Stimulated activated CD8-positive, alpha-beta memory T cell treated with anti-CD3 and anti-CD28 coated beads, Interleukin-7, amount 100 ng/mL, for 4 hours (primary cell): Measurements from ENCODE around the gene HACD3.
A peak's percentile ranks its signal among the peaks of the same experiment; 100 is the strongest.

Experiments used
- DNase-seq, 2 donors: peaks; one replicate each; pipeline ENCODE4 v3.0.0-alpha.2; 2020; ENCODE audit warnings: low read depth in 2 of 2

The HACD3 gene

GRCh38 chr15:65530318-65531111 lies at the start of gene HACD3:
Gene HACD3 (plus strand): TSS chr15:65530463. CDS start chr15:65530632, 169 bp downstream.
- peak; percentile 70 to 87 for DNase-seq

- no peak for DNase-seq
These were observed 45.4 kb upstream of the HACD3 start for GRCh38 chr15:65484876-65485275.

- DNase-seq: no peak
These were observed 36.2 kb upstream of the HACD3 start for GRCh38 chr15:65494076-65494475.

GRCh38 chr15:65509321-65509720 lies 20.9 kb upstream of the HACD3 start:
- DNase-seq: no peak

GRCh38 chr15:65512189-65512588 lies 18.1 kb upstream of the HACD3 start:
- no peak for DNase-seq

- DNase-seq: no peak
These were observed 17.4 kb upstream of the HACD3 start for GRCh38 chr15:65512807-65513416.

GRCh38 chr15:65516997-65517865 lies 13.0 kb upstream of the HACD3 start, which contains the start of gene DPP8:
Gene DPP8 (minus strand): TSS chr15:65517689. CDS start chr15:65512553, 5,136 bp downstream.
- DNase-seq: peak; percentile 89 to 91

- no peak for DNase-seq
These were observed 12.4 kb upstream of the HACD3 start for GRCh38 chr15:65517866-65518207.

- no peak for DNase-seq
These were observed 11.5 kb upstream of the HACD3 start for GRCh38 chr15:65518633-65519285.

- no peak for DNase-seq
These were observed 8.9 kb upstream of the HACD3 start for GRCh38 chr15:65521350-65521749.

- no peak for DNase-seq
These were observed 6.0 kb upstream of the HACD3 start for GRCh38 chr15:65524226-65524625.

GRCh38 chr15:65525622-65526021 lies 4.6 kb upstream of the HACD3 start:
- no peak for DNase-seq

- no peak for DNase-seq
These were observed 1.7 kb upstream of the HACD3 start for GRCh38 chr15:65528461-65529060.

- DNase-seq: no peak
These were observed 423 bp upstream of the HACD3 start for GRCh38 chr15:65529762-65530317.

- DNase-seq: no peak
These were observed 2.4 kb downstream of the HACD3 start for GRCh38 chr15:65532738-65533051.

GRCh38 chr15:65533057-65533756 lies 2.9 kb downstream of the HACD3 start:
- no peak for DNase-seq

- DNase-seq: no peak
These were observed 4.9 kb downstream of the HACD3 start for GRCh38 chr15:65535192-65535591.

GRCh38 chr15:65540314-65540713 lies 10.1 kb downstream of the HACD3 start:
- no peak for DNase-seq

GRCh38 chr15:65541231-65541820 lies 11.1 kb downstream of the HACD3 start:
- DNase-seq: no peak

GRCh38 chr15:65547841-65548240 lies 17.6 kb downstream of the HACD3 start:
- DNase-seq: no peak
